ENCODE data around the gene LGALS9B.
"Not testable (repeated sequence)": the region's sequence is repeated elsewhere in the genome, so short reads cannot be mapped to it uniquely, and the experiment has no call there.

GRCh38 chr17:20453820-20454434 is 13.4 kb downstream of the LGALS9B start:
- TF ChIP-seq CTCF (IDR thresholded peaks at IDR 0.05; ENCODE audit: poor library complexity); EZH2 (IDR thresholded peaks at IDR 0.05; ENCODE audit: borderline replicate concordance); EZH2phosphoT487 (IDR thresholded peaks at IDR 0.05; ENCODE audit: low read depth, severe bottlenecking, unreplicated experiment): not testable (repeated sequence)
